Fibroblast of skin of back (primary cell): ENCODE results near the gene ZBTB46.

Experiments used
- DNase-seq: peaks from one replicate; pipeline ENCODE4 v3.0.0-alpha.2; 2013

The ZBTB46 gene

DNA sequence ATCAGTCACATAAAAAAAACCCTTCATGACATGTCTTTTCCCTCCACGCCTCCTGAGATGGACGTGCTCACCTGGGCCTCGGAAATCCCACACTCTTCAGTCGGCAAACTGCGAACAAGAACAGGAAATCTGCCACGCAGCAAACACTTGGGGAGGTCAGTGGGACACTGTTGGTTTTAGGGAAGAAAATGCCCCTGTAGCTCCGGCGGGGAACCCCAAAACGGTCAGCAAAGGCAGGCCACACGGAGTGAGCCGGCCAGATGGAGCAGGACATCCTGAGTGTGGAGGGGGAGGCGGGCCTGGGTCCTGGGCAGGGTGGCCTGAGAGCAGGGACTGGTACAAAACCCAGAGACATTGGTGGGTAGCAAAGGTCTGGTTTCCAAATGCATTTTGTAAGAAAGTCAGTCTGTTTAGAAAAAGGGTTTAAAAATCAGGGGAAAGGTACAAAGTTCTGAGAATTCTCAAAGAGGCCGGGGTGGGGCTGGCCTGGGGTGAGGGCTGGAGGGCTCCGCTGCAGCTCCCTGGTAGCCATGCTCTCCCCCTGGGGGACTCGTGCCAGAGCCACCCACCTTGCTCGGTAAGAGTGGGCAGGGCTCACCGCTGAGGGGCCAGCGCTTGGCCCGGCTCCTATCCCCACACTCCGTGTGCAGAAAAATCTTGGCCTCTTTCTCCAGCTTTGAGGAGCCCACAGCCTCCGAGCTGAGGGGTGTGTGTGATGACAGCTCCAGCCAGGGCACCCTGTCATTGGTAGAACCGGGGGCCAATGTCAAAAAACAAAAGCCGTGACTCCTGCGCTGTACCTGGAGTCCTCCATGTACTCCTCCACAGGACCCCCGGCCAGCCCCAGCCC lies 86.3 kb downstream of the ZBTB46 start:
- no peak for DNase-seq

- DNase-seq = no peak
Observed at GRCh38 chr20:63744158-63744557, 86.9 kb downstream of the ZBTB46 start.

DNA sequence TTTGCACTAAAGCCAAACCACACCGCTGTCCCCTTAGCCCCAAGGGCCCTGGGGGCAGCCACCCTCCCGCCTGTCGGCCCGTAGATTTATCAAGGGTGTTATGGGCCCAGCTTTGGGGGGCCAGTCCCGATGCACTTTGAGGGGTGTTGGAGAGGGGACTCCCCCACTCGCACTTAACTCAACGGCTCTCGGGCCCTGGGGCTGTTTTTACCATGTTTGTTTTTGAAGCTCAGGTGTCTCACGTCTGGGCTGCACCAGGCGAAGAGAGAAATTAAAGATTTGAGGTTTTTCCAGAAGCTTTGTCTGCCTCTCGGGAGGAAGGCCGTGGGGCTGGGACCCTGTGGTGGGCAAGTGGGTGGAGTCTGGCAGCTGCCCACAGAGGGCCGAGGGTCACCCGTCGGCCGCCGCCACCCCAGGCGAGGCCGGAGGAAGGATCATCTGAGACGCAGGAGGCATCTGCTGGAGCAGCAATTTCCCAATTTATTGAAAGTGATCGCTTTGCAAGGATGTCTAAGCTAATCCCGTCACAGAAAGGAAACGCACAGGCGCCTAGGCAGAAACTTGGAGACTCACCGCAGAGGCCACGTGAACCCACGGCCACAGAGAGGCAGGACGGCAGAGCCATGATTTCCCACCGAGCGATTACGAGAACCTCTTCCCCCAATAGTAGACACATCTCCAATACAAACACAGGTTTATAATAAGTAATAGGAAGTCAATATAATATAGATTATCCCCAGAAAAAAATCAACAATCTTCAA lies 87.7 kb downstream of the ZBTB46 start:
- DNase-seq = no peak

DNA sequence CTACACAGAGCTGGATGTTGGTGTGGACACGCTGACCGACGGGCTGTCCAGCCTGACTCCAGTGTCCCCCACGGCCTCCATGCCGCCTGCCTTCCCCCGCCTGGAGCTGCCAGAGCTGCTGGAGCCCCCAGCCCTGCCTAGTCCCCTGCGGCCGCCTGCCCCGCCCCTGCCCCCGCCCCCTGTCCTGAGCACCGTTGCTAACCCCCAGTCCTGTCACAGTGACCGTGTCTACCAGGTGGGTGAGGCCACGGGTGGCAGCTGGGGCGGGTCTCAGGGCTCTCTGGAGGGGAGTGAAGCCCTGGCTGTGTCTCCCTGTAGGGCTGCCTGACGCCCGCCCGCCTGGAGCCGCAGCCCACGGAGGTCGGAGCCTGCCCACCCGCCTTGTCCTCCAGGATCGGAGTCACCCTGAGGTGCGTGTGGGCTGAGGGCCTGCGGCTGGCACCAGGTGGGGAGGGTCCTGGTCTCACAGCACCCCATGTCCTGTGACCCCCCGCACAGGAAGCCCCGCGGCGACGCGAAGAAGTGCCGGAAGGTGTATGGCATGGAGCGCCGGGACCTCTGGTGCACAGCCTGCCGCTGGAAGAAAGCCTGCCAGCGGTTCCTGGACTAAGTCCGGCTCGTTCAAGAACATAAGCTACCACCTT lies 88.6 kb downstream of the ZBTB46 start:
- no peak for DNase-seq

GRCh38 chr20:63741676-63742380 lies 89.2 kb downstream of the ZBTB46 start:
- DNase-seq = no peak

DNA sequence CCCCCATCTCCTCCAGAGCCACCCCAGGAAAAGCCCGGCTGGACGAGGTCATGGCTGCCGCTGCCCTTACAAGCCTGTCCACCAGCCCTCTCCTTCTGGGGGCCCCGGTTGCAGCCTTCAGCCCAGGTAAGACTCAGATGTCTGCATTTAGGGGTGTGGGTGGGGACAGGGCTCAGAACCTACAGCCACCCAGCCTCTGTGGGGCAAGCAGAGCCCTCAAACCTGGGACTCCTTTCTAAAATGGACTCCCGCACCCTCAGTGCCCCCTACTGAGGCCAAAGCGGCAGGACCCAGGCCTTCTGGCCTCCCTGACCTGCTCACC lies 89.7 kb downstream of the ZBTB46 start:
- no peak for DNase-seq

DNA sequence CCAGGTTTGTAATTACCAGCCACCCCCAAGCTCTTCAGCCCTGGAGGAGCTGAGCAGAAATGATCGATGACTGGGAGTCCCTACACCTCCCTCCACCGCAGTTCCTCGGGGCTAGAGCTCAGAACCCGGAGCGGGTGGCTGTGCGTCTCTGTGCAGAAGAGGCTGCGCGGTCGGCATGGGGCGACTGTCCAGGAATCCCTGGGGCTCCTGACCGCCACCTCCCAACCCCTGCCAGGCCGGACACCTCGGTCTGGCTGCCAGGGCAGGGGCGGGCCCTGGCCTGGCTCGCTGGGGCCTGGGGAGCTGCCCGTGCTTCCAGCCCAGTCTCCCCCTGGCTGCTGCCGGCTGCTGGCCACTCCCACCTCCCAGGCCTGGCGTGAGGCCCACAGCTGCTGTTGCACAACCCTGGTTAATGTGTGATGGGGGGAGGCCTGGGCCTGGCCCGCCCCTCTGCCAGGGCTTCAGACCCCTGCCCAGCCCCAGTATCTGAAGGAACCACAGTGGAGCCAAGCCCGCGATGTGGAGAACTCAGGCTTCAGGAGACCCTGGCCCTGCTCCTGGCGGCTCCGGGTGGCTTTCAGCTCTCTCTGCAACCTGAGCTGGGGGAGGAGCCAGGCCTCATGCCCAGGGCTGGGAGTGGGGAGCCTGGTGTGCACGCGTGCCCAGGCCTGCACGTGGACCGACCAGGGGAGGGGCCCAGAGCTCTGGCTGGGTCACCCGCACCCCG lies 90.3 kb downstream of the ZBTB46 start:
- DNase-seq = peak; percentile 80

DNA sequence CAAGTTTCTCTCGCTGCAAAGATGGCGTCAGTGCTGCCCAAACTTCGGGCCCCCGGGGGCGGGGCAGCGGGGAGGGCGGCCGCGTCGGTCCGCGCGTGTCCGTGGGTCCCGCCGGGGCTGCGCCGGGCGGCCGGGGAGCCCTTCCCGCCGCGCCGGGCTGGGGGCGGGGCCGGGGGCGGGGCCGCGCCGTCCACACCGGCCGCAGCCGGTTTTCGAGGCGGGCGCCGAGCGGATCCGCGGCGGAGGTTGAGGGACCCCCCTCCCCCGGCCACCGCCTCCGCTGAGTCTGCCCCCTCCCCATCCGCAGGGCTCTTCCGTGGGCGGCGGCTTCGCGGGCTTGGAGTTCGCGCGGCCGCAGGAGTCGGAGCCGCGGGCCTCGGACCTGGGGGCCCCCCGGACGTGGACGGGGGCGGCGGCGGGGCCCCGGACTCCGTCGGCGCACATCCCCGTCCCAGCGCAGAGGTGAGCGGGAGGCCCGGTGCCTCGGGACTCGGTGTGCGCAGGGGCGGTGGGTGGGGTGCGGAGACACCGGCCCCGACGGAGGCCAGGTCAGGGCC lies 90.9 kb downstream of the ZBTB46 start:
- DNase-seq = peak; percentile 33

DNA sequence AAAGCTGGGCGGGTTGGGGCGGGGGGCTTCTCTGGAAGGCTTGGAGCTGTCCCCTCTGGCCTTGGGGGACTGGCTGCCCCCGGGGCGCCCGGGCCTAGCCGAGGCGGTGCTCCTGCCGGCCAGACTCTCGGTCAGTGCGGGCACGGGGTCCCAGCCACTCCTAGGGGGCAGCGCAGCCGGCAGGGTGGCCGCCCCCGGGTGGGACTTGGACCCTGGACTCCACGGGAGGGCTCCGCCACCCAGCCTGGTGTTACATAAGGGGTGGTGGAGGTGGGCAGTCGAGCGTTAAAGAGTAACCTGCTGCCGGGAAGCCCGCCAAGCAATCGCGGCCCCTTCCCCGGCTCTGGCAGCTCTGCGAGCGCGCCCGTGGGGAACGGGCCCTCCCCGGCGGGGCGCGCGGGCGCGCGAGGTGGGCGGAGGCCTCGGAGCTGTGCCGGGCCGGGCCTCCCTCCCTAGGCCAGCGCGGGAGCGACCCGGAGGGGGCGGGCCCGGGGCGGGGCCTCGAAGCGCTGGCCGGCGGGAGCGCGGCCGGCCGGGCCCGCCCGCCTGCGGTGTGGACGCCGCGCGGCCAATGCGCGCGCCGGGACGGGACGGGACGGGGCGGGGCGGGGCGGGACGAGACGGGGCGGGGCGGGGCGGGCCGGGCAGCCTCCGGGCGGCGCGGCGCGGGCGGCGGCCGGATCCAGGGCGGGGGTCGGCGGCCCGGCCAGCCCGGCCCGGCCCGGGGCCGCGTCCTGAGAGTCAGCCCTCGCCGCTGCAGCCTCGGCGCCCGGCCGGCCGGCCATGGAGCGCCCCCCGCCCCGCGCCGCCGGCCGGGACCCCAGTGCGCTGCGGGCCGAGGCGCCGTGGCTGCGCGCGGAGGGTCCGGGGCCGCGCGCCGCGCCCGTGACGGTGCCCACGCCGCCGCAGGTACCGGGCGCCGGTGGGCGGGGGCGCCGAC lies 91.7 kb downstream of the ZBTB46 start, which contains the start of gene SLC2A4RG:
Gene SLC2A4RG (plus strand): TSS at position 647 of the 940 bp plus-strand sequence. CDS start 137 bp downstream, at position 784.
- peak; percentile 82 for DNase-seq

DNA sequence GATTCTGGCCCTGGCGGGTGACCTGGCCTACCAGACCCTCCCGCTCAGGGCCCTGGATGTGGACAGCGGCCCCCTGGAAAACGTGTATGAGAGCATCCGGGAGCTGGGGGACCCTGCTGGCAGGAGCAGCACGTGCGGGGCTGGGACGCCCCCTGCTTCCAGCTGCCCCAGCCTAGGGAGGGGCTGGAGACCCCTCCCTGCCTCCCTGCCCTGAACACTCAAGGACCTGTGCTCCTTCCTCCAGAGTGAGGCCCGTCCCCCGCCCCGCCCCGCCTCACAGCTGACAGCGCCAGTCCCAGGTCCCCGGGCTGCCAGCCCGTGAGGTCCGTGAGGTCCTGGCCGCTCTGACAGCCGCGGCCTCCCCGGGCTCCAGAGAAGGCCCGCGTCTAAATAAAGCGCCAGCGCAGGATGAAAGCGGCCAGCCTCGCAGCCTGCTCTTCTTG lies 92.4 kb downstream of the ZBTB46 start:
- peak; percentile 17 for DNase-seq

GRCh38 chr20:63737945-63738686 lies 92.9 kb downstream of the ZBTB46 start:
- no peak for DNase-seq

DNA sequence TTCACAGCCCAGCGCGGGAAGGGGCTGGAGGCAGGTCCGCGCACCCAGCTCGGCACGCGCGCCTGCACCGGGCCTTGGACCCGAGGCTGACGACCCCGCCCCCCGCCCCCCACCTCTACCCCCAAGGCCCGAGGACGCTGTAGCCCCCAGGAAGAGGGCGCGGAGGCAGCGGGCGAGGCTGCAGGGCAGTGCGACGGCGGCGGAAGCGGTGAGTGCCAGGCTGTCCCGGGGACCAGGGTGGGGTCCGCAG lies 93.4 kb downstream of the ZBTB46 start:
- DNase-seq = no peak

- DNase-seq = no peak
Observed at GRCh38 chr20:63736893-63737694, 94.0 kb downstream of the ZBTB46 start.

DNA sequence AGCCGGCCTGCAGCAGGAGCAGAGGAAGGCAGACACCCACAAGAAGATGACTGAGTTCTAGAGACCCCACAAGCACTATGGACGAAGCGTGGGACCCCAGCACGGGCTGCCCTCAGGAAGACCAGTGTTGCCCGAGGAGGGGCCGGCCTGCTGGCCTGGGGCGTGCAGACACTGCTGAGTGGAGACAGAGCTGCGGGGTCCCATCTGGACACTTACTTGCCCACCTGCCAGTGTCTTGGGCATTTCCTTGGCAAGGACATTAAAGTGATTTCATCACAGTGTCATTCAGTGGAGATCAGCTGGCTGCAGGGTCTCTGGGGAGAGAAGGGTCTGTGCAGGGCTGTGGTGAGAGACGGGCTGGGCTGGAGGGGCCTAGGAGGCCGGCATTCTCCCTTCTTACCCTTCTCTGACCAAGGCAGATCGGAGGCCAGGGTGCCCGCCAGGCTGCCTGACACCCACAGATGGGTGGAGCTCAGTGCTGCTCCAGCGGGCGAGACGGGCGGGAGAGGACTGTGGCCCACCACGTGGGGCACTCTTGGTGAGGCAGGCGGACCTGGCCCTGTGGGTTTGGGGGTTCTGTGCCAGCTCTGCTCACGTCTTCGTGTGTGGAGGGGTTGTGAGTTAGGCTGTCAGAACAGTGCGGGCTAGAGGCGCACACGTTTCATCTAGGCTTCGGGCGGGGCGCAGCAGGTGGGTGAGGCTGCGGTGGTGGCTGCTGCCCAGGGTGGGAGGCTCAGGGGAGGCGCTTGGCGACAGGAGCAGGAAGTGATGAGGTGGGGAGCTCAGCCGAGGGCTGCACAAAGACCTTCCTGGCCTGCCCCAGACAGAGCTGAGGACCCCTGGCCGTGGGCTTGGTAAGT lies 95.0 kb downstream of the ZBTB46 start, which contains the start of gene LIME1:
Gene LIME1 (plus strand): TSS at position 806 of the 860 bp plus-strand sequence. CDS start 886 bp downstream, outside the sequence.
- DNase-seq = no peak

DNA sequence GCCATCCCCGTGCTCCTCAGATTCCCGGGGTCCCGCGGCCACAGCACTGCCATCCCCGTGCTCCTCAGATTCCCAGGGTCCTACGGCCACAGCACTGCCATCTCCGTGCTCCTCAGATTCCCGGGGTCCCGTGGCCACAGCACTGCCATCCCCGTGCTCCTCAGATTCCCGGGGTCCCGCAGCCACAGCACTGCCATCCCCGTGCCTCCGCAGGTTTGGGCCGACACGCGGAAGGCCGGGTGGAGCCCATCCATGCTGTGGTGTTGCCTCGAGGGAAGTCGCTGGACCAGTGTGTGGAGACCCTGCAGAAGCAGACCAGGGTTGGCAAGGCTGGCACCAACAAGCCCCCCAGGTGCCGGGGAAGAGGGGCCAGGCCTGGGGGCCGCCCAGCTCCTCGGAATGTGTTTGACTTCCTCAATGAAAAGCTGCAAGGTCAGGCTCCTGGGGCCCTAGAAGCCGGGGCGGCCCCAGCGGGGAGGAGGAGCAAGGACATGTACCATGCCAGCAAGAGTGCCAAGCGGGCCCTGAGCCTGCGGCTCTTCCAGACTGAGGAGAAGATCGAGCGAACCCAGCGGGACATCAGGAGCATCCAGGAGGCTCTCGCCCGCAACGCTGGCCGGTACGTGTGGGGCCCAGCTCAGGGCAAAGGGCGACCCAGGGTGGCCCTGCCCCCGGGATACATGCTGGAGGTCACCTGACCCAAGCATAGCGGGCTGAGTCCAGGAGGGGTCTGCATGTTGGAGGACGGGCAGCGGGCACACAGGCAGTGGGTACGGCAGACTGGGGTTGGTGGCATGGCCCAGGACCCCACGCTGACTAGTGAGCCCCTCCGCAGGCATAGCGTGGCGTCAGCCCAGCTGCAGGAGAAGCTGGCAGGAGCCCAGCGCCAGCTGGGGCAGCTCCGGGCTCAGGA lies 95.9 kb downstream of the ZBTB46 start:
- DNase-seq = no peak

- DNase-seq = no peak
Observed at GRCh38 chr20:63734111-63734945, 96.7 kb downstream of the ZBTB46 start.
